ENCODE results near the gene OVCH1. TPM values are rescaled to one million over a fixed set of nuclear protein-coding genes. Genes with fewer than 3 reads are reported as not detected.

Gene OVCH1
- total RNA-seq, 4 donors from 2014 or later, result 0.22 to 3.0 (median 0.28) TPM

- Histone ChIP-seq H3K27ac (no peak overlapping the region), H3K36me3 (no peaks in the 10 kb centered on the region), H3K9me3 (no peaks in the 10 kb centered on the region), H3K27me3 (no peaks in the 10 kb centered on the region), H3K4me1 (no peaks in the 10 kb centered on the region), H3K4me3 (replicated peaks in 1 of 3) (no peak overlapping the region)
- DNase-seq, result no peak
- TF ChIP-seq POLR2A (IDR thresholded peaks at IDR 0.05) (no peak), CTCF (IDR thresholded peaks at IDR 0.05) (no peak)
- intact Hi-C loops (cut with DNase I), result no loop called here
- 76 to 83% methylated on average over 7 of the region's 7 CpGs for WGBS, 2 donors
Observed at GRCh38 chr12:29517264-29517663, 19.8 kb upstream of the OVCH1 start.

- no peak overlapping the region for H3K4me3 ChIP-seq (replicated peaks in 1 of 3)
- no peak overlapping the region for H3K27ac ChIP-seq
- no peaks in the 10 kb centered on the region for H3K27me3 ChIP-seq
- no peaks in the 10 kb centered on the region for H3K36me3 ChIP-seq
- 81 to 82% methylated on average over 2 of the region's 2 CpGs for WGBS, 2 donors
- no peak for DNase-seq
- no peaks in the 10 kb centered on the region for H3K4me1 ChIP-seq
- H3K9me3 ChIP-seq, result no peaks in the 10 kb centered on the region
- no peak for TF ChIP-seq POLR2A (IDR thresholded peaks at IDR 0.05)
- TF ChIP-seq CTCF (IDR thresholded peaks at IDR 0.05), result no peak
- intact Hi-C loops (cut with DNase I), result no loop called here
Observed at GRCh38 chr12:29516431-29516875, 19.0 kb upstream of the OVCH1 start.

- no peaks in the 10 kb centered on the region for H3K4me1 ChIP-seq
- no peak overlapping the region for H3K27ac ChIP-seq
- no peaks in the 10 kb centered on the region for H3K36me3 ChIP-seq
- no peaks in the 10 kb centered on the region for H3K9me3 ChIP-seq
- H3K4me3 ChIP-seq (replicated peaks in 1 of 3), result no peak overlapping the region
- no peak for DNase-seq
- no peaks in the 10 kb centered on the region for H3K27me3 ChIP-seq
- intact Hi-C loops (cut with DNase I), result no loop called here
- WGBS, 2 donors, result 74 to 82% methylated on average over 6 of the region's 6 CpGs
- TF ChIP-seq POLR2A (IDR thresholded peaks at IDR 0.05), result no peak
- TF ChIP-seq CTCF (IDR thresholded peaks at IDR 0.05), result no peak
Observed at GRCh38 chr12:29510591-29511185, 13.2 kb upstream of the OVCH1 start.

- no peak overlapping the region for H3K27ac ChIP-seq
- H3K9me3 ChIP-seq, result no peaks in the 10 kb centered on the region
- DNase-seq, result no peak
- no peak overlapping the region for H3K4me3 ChIP-seq (replicated peaks in 1 of 3)
- TF ChIP-seq CTCF (IDR thresholded peaks at IDR 0.05), result no peak
- no peak for TF ChIP-seq POLR2A (IDR thresholded peaks at IDR 0.05)
- intact Hi-C loops (cut with DNase I), result no loop called here
- 88 to 92% methylated on average over 1 of the region's 1 CpG for WGBS, 2 donors
- no peaks in the 10 kb centered on the region for H3K27me3 ChIP-seq
- no peaks in the 10 kb centered on the region for H3K36me3 ChIP-seq
- no peaks in the 10 kb centered on the region for H3K4me1 ChIP-seq
Observed at GRCh38 chr12:29509503-29509902, 12.0 kb upstream of the OVCH1 start.

GRCh38 chr12:29508949-29509348 is 11.5 kb upstream of the OVCH1 start:
- intact Hi-C loops (cut with DNase I), result no loop called here
- Histone ChIP-seq H3K36me3 (no peaks in the 10 kb centered on the region), H3K27me3 (no peaks in the 10 kb centered on the region), H3K27ac (no peak overlapping the region), H3K4me1 (no peaks in the 10 kb centered on the region), H3K9me3 (no peaks in the 10 kb centered on the region), H3K4me3 (replicated peaks in 1 of 3) (no peak overlapping the region)
- no peak for DNase-seq
- WGBS, 2 donors, result 91 to 92% methylated on average over 2 of the region's 2 CpGs
- TF ChIP-seq POLR2A (IDR thresholded peaks at IDR 0.05) (no peak), CTCF (IDR thresholded peaks at IDR 0.05) (no peak)

Data from thyroid gland (tissue), 4 donors.